Uterus (tissue), 4 donors: ENCODE data around the gene CCDC106. TPM values are rescaled to one million over a fixed set of nuclear protein-coding genes. Genes with fewer than 3 reads are reported as not detected.

Experiments used
- DNase-seq, 2 donors: peaks; one replicate each; pipeline ENCODE4 v3.0.0-alpha.2; 2019 to 2020
- H3K27ac ChIP-seq, 2 donors: fragments of 200-600 bp; sonication (generic); 1 replicate in 1 of 2; 2 replicates in 1 of 2; pipeline ENCODE4 v1.5.1; 2016 to 2018
- H3K27me3 ChIP-seq, 2 donors: fragments of 200-600 bp; sonication (generic); one replicate each; pipeline ENCODE4 v1.5.1; 2018 to 2019; ENCODE audit warnings: control low read depth in 1 of 2
- H3K36me3 ChIP-seq, 2 donors: fragments of 200-600 bp; sonication (generic); one replicate each; pipeline ENCODE4 v1.5.1; 2019; ENCODE audit warnings: control low read depth in 1 of 2
- H3K4me1 ChIP-seq, 2 donors: fragments of 200-600 bp; sonication (generic); one replicate each; pipeline ENCODE4 v1.5.1; 2018 to 2019; ENCODE audit warnings: control low read depth in 1 of 2
- H3K4me3 ChIP-seq, 2 donors: fragments of 200-600 bp; sonication (generic); 1 replicate in 1 of 2; 2 replicates in 1 of 2; pipeline ENCODE4 v1.5.1; 2018 to 2019; ENCODE audit warnings: mild to moderate bottlenecking in 1 of 2
- H3K9me3 ChIP-seq, 2 donors: fragments of 200-600 bp; sonication (generic); one replicate each; pipeline ENCODE4 v1.5.1; 2019; ENCODE audit warnings: control low read depth in 1 of 2
- POLR2A ChIP-seq, 2 donors: fragments of 450-650 bp; IDR thresholded peaks; one replicate each; pipeline ENCODE4 v1.6.1; 2016; ENCODE audit warnings: antibody characterized with exemption in 2 of 2, mild to moderate bottlenecking in 1 of 2, moderate library complexity in 1 of 2
- intact Hi-C: fragments of 100-400 bp; cut with DNase I; formaldehyde crosslinking; loops from one replicate; pipeline ENCODE4 v1.15.1; 2023; ENCODE audit warnings: low total_unique reads
- total RNA-seq, 4 donors: library from RNA; depleted of rRNA in 3 of 4; stranded (reverse); fragments of >200 nt in 3 of 4; gene quantifications; one replicate each; pipeline versions ENCODE4 v1.1.0 to v1.2.4, GENCODE V29; 2014 to 2023
- TF ChIP-seq, protein P1 (sequence below), 4 experiments: fragments of 200-600 bp in 2 of 4; fragments of 450-650 bp in 2 of 4; sonication (generic) in 2 of 4; IDR thresholded peaks; one replicate each; pipeline ENCODE4 v1.5.1; 2016 to 2019; ENCODE audit warnings: antibody characterized with exemption in 4 of 4, mild to moderate bottlenecking in 2 of 4, moderate library complexity in 1 of 4
- donor health status: DM: yes; HTN: yes; CAD: no.

The CCDC106 gene
- total RNA-seq, 4 donors from 2014 or later = 2.9 to 25.0 (median 6.7) TPM

DNA sequence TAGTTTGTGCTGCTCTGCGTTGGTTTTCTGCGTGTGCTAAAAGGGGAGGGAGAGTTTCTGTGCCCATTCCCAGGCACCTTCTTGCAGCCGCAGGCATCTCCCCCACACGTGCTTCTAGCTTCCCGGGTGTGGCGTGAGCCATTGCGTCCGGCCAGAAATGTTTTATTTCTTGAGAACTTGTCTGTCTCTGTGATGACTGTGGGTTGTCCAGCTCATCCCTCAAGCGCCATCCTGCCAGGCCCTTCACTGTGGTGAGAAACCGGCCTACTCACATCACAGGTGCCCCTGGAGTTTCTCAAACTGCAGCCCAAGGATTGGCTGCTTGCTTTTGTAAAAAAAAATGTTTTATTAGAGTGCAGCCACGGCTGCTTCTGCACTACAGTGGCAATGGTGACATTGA, 51.2 kb downstream of the CCDC106 start:
- Histone ChIP-seq H3K27ac (no peak overlapping the region), H3K27me3 (no peaks in the 10 kb centered on the region), H3K9me3 (no peaks in the 10 kb centered on the region), H3K4me3 (no peak overlapping the region), H3K4me1 (no peaks in the 10 kb centered on the region), H3K36me3 (no peaks in the 10 kb centered on the region)
- intact Hi-C loops = no loop called here
- DNase-seq = no peak
- TF ChIP-seq POLR2A (IDR thresholded peaks at IDR 0.05) = no peak
- TF ChIP-seq, protein P1, sequence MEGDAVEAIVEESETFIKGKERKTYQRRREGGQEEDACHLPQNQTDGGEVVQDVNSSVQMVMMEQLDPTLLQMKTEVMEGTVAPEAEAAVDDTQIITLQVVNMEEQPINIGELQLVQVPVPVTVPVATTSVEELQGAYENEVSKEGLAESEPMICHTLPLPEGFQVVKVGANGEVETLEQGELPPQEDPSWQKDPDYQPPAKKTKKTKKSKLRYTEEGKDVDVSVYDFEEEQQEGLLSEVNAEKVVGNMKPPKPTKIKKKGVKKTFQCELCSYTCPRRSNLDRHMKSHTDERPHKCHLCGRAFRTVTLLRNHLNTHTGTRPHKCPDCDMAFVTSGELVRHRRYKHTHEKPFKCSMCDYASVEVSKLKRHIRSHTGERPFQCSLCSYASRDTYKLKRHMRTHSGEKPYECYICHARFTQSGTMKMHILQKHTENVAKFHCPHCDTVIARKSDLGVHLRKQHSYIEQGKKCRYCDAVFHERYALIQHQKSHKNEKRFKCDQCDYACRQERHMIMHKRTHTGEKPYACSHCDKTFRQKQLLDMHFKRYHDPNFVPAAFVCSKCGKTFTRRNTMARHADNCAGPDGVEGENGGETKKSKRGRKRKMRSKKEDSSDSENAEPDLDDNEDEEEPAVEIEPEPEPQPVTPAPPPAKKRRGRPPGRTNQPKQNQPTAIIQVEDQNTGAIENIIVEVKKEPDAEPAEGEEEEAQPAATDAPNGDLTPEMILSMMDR (IDR thresholded peaks at IDR 0.05) = no peak

- no peak for DNase-seq
- H3K27me3 ChIP-seq = no peaks in the 10 kb centered on the region
Measured at GRCh38 chr19:55700813-55701212, 52.8 kb downstream of the CCDC106 start.

DNA sequence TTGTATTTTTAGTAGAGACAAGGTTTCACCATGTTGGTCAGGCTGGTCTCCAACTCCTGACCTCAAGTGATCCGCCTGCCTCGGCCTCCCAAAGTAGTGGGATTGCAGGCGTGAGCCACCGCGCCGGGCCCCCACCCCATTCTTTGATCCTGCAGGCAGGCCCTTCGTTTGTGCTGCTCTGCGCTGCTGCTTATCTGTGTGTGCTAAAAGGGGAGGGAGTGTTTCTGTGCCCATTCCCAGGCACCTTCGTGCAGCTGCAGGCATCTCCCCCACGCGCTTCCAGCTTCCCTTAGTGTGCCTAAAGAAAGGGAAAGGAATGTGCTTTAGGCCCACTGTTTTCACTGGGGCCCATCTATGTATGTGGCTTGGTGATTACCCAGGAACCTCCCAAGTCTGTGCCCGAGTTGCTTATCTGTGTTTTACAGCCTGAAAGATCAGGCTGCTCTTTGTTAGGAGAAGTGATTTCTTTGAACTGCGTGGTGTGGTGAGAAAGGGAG, 54.2 kb downstream of the CCDC106 start:
- Histone ChIP-seq H3K36me3 (no peaks in the 10 kb centered on the region), H3K9me3 (no peaks in the 10 kb centered on the region), H3K27ac (no peak overlapping the region), H3K4me1 (no peaks in the 10 kb centered on the region), H3K27me3 (no peaks in the 10 kb centered on the region), H3K4me3 (no peak overlapping the region)
- DNase-seq = no peak
- TF ChIP-seq POLR2A (IDR thresholded peaks at IDR 0.05) = no peak
- TF ChIP-seq, protein P1 (IDR thresholded peaks at IDR 0.05) = no peak
- intact Hi-C loops = no loop called here

More at GRCh38 chr19:55700813-55701212, 52.8 kb downstream of the CCDC106 start:
- no peak overlapping the region for H3K27ac ChIP-seq
- H3K36me3 ChIP-seq = no peaks in the 10 kb centered on the region
- H3K4me1 ChIP-seq = no peaks in the 10 kb centered on the region
- intact Hi-C loops = no loop called here
- TF ChIP-seq, protein P1 (IDR thresholded peaks at IDR 0.05) = no peak
- no peak for TF ChIP-seq POLR2A (IDR thresholded peaks at IDR 0.05)
- no peak overlapping the region for H3K4me3 ChIP-seq
- no peaks in the 10 kb centered on the region for H3K9me3 ChIP-seq

Other genes with a start within 250 kb of the CCDC106 start
- gene UBE2S, start 240.4 kb upstream of the CCDC106 start, total RNA-seq = 100 to 1,000 TPM in 1 of 4 donors, 10 to 100 TPM in 2, 1 to 10 TPM in 1; 3.2 to 141 (median 21.5) TPM
- not detected for gene SHISA7, start 204.9 kb upstream of the CCDC106 start, total RNA-seq
- 10 to 100 TPM in 3 of 4 donors, 1 to 10 TPM in 1; 1.2 to 78.6 (median 23.8) TPM for gene ISOC2, start 186.6 kb upstream of the CCDC106 start, total RNA-seq
- gene C19orf85, start 183.5 kb upstream of the CCDC106 start, total RNA-seq = not detected
- 10 to 100 TPM in 2 of 4 donors, 1 to 10 TPM in 1, not detected in 1; 1.0 to 29.5 (median 11.9) TPM for gene ZNF628, start 171.6 kb upstream of the CCDC106 start, total RNA-seq
- gene NAT14, start 163.0 kb upstream of the CCDC106 start, total RNA-seq = 10 to 100 TPM; 16.8 to 44.3 (median 19.6) TPM
- gene SSC5D, start 159.8 kb upstream of the CCDC106 start, total RNA-seq = 10 to 100 TPM in 3 of 4 donors, 1 to 10 TPM in 1; 5.0 to 50.8 (median 36.0) TPM
- not detected for gene SBK2, start 111.1 kb upstream of the CCDC106 start, total RNA-seq
- gene SBK3, start 102.7 kb upstream of the CCDC106 start, total RNA-seq = under 1 TPM in 2 of 4 donors, not detected in 2; 0.34 to 0.35 TPM
- 10 to 100 TPM in 1 of 4 donors, 1 to 10 TPM in 1, not detected in 2; 4.4 to 21.9 TPM for gene ZNF579, start 67.4 kb upstream of the CCDC106 start, total RNA-seq
- 10 to 100 TPM in 1 of 4 donors, 1 to 10 TPM in 1, under 1 TPM in 2; 0.26 to 19.3 (median 2.4) TPM for gene FIZ1, start 48.7 kb upstream of the CCDC106 start, total RNA-seq
- gene ZNF524, start 47.9 kb upstream of the CCDC106 start, total RNA-seq = 10 to 100 TPM in 3 of 4 donors, 1 to 10 TPM in 1; 5.4 to 20.4 (median 14.6) TPM
- gene ZNF865, start 42.6 kb upstream of the CCDC106 start, total RNA-seq = 10 to 100 TPM in 1 of 4 donors, 1 to 10 TPM in 2, not detected in 1; 2.0 to 24.2 (median 3.2) TPM
- gene ZNF784, start 23.6 kb upstream of the CCDC106 start, total RNA-seq = 1 to 10 TPM; 4.1 to 9.6 (median 7.4) TPM
- gene ZNF580, start 7.2 kb upstream of the CCDC106 start, total RNA-seq = 10 to 100 TPM in 3 of 4 donors, 1 to 10 TPM in 1; 4.8 to 69.8 (median 19.1) TPM
- gene ZNF581, start 4.6 kb upstream of the CCDC106 start, total RNA-seq = 10 to 100 TPM in 3 of 4 donors, 1 to 10 TPM in 1; 2.8 to 30.3 (median 12.8) TPM
- 100 to 1,000 TPM in 1 of 4 donors, 10 to 100 TPM in 2, 1 to 10 TPM in 1; 10.0 to 165 (median 58.1) TPM for gene U2AF2, start 6.8 kb downstream of the CCDC106 start, total RNA-seq
- 10 to 100 TPM; 27.9 to 88.4 (median 51.7) TPM for gene EPN1, start 27.0 kb downstream of the CCDC106 start, total RNA-seq
- under 1 TPM in 1 of 4 donors, not detected in 3; 0.28 TPM for gene NLRP9, start 90.2 kb downstream of the CCDC106 start, total RNA-seq
- gene RFPL4A, start 110.9 kb downstream of the CCDC106 start, total RNA-seq = not detected
- not detected for gene RFPL4AL1, start 120.9 kb downstream of the CCDC106 start, total RNA-seq
- gene NLRP11, start 183.8 kb downstream of the CCDC106 start, total RNA-seq = under 1 TPM in 1 of 4 donors, not detected in 3; 0.28 TPM
- gene NLRP4, start 188.3 kb downstream of the CCDC106 start, total RNA-seq = 1 to 10 TPM in 1 of 4 donors, not detected in 3; 1.5 TPM